ENCODE measurements around the gene CSRNP3.

The CSRNP3 gene

GRCh38 chr2:165435611-165436010 is 33.9 kb upstream of the CSRNP3 start:
- Histone ChIP-seq H3K4me1 (ENCODE audit: control insufficient read depth, insufficient read depth, low read length) (peaks cover 11% of the 10 kb centered on the region; the same call in 1 of the 2 replicates), H3K4me3 (ENCODE audit: low read depth, low read length) (no peak overlapping the region), H3K27ac (ENCODE audit: extremely low read depth, low read depth, low read length) (no peak overlapping the region), H3K36me3 (ENCODE audit: control insufficient read depth in 2 of 2, insufficient read depth in 1 of 2, low read length in 2 of 2) (no peaks in the 10 kb centered on the region), H3K9me3 (ENCODE audit: control insufficient read depth, insufficient read depth, low read depth, low read length) (no peaks in the 10 kb centered on the region)
- TF ChIP-seq ZNF391 (tag by site-specific recombination; IDR thresholded peaks at IDR 0.05; ENCODE audit: borderline replicate concordance, low read depth) (no peak), ZNF26 (tag by site-specific recombination; IDR thresholded peaks at IDR 0.05) (no peak), ZNF837 (tag by site-specific recombination; IDR thresholded peaks at IDR 0.05) (no peak), ZNF626 (tag by site-specific recombination; IDR thresholded peaks at IDR 0.05) (no peak), EGR2 (tag by site-specific recombination; IDR thresholded peaks at IDR 0.05; ENCODE audit: low read depth) (no peak), ZNF776 (tag by site-specific recombination; IDR thresholded peaks at IDR 0.05; ENCODE audit: borderline replicate concordance) (no peak), HIC1 (tag by site-specific recombination; IDR thresholded peaks at IDR 0.05) (no peak), KLF9 (tag by site-specific recombination; IDR thresholded peaks at IDR 0.05; ENCODE audit: low read depth) (no peak)
- ChIA-PET POLR2A (no interaction called here), CTCF (interaction anchor here (0.9 kb wide), 1 partner anchor 33 kb away, joined by 3 read pairs; no protein-coding TSS in a partner anchor)

GRCh38 chr2:165436559-165436958 is 32.9 kb upstream of the CSRNP3 start:
- no peaks in the 10 kb centered on the region for H3K36me3 ChIP-seq (ENCODE audit: control insufficient read depth in 2 of 2, insufficient read depth in 1 of 2, low read length in 2 of 2)
- H3K27ac ChIP-seq (ENCODE audit: extremely low read depth, low read depth, low read length), result no peak overlapping the region
- CTCF ChIA-PET, result interaction anchor here (0.6 kb wide), 1 partner anchor 434 kb away, joined by 3 read pairs; no protein-coding TSS in a partner anchor
- no peaks in the 10 kb centered on the region for H3K9me3 ChIP-seq (ENCODE audit: control insufficient read depth, insufficient read depth, low read depth, low read length)
- TF ChIP-seq ZNF791 (tag by site-specific recombination; IDR thresholded peaks at IDR 0.05), result no peak
- TF ChIP-seq SP7 (tag by site-specific recombination; IDR thresholded peaks at IDR 0.05), result no peak
- H3K4me3 ChIP-seq (ENCODE audit: low read depth, low read length), result no peak overlapping the region
- POLR2A ChIA-PET, result no interaction called here
- H3K4me1 ChIP-seq (ENCODE audit: control insufficient read depth, insufficient read depth, low read length), result peaks cover 11% of the 10 kb centered on the region; the same call in 1 of the 2 replicates

GRCh38 chr2:165440367-165440766 is 29.1 kb upstream of the CSRNP3 start:
- ChIA-PET CTCF (interaction anchor here (0.7 to 1.2 kb wide), 2 partner anchors 8 to 317 kb away, joined by 3 read pairs; no protein-coding TSS in a partner anchor), POLR2A (no interaction called here)
- 0 out of 2 replicates have a peak, but pooled peaks cover 4% of the 10 kb centered on the region for H3K4me1 ChIP-seq (ENCODE audit: control insufficient read depth, insufficient read depth, low read length)
- H3K4me3 ChIP-seq (ENCODE audit: low read depth, low read length), result no peak overlapping the region
- no peaks in the 10 kb centered on the region for H3K9me3 ChIP-seq (ENCODE audit: control insufficient read depth, insufficient read depth, low read depth, low read length)
- H3K36me3 ChIP-seq (ENCODE audit: control insufficient read depth in 2 of 2, insufficient read depth in 1 of 2, low read length in 2 of 2), result no peaks in the 10 kb centered on the region
- no peak overlapping the region for H3K27ac ChIP-seq (ENCODE audit: extremely low read depth, low read depth, low read length)
- TF ChIP-seq ZNF398 (tag by site-specific recombination; IDR thresholded peaks at IDR 0.05), result no peak
- no peak for TF ChIP-seq ZNF571 (tag by site-specific recombination; IDR thresholded peaks at IDR 0.05)
- no peak for TF ChIP-seq ZNF311 (tag by site-specific recombination; IDR thresholded peaks at IDR 0.05; ENCODE audit: borderline replicate concordance)
- TF ChIP-seq ZBTB20 (tag by site-specific recombination; IDR thresholded peaks at IDR 0.05), result no peak
- TF ChIP-seq YY2 (tag by site-specific recombination; IDR thresholded peaks at IDR 0.05), result no peak
- TF ChIP-seq ZNF747 (tag by site-specific recombination; IDR thresholded peaks at IDR 0.05), result no peak
- TF ChIP-seq MZF1 (tag by site-specific recombination; IDR thresholded peaks at IDR 0.05; ENCODE audit: borderline replicate concordance), result no peak
- no peak for TF ChIP-seq ZNF426 (tag by site-specific recombination; IDR thresholded peaks at IDR 0.05)
- TF ChIP-seq PRDM10 (tag by site-specific recombination; IDR thresholded peaks at IDR 0.05), result no peak
